Trophoblast cell (in vitro differentiated cells and primary cell): ENCODE results near the gene KIF26B.
A peak's percentile ranks its signal among the peaks of the same experiment; 100 is the strongest.

Experiments
- DNase-seq, 2 donors: peaks; one replicate each; pipeline ENCODE4 v3.0.0-alpha.2; 2016
- H2AFZ ChIP-seq: 2 replicates; pipeline ENCODE4 v1.6.1; 2013; ENCODE audit warnings: low read length, moderate library complexity, mild to moderate bottlenecking; ENCODE audit not compliant: insufficient read depth, poor library complexity
- H2AK5ac ChIP-seq: 2 replicates; pipeline ENCODE4 v1.6.1; 2013; ENCODE audit warnings: mild to moderate bottlenecking, low read length
- H2BK120ac ChIP-seq: 2 replicates; pipeline ENCODE4 v1.6.1; 2013; ENCODE audit warnings: low read length, mild to moderate bottlenecking, moderate library complexity; ENCODE audit not compliant: insufficient read depth, poor library complexity
- H2BK12ac ChIP-seq: 2 replicates; pipeline ENCODE4 v1.6.1; 2013; ENCODE audit warnings: mild to moderate bottlenecking, low read length, moderate library complexity
- H2BK5ac ChIP-seq: 2 replicates; pipeline ENCODE4 v1.6.1; 2013; ENCODE audit warnings: low read length, low read depth, moderate library complexity, mild to moderate bottlenecking; ENCODE audit not compliant: poor library complexity
- H3K14ac ChIP-seq: 2 replicates; pipeline ENCODE4 v1.6.1; 2013; ENCODE audit warnings: mild to moderate bottlenecking, low read length
- H3K18ac ChIP-seq: 2 replicates; pipeline ENCODE4 v1.6.1; 2013; ENCODE audit warnings: mild to moderate bottlenecking, low read length
- H3K23ac ChIP-seq: 2 replicates; pipeline ENCODE4 v1.6.1; 2013; ENCODE audit warnings: low read length
- H3K27ac ChIP-seq: 2 replicates; pipeline ENCODE4 v1.5.1; 2013; ENCODE audit warnings: low read depth, mild to moderate bottlenecking, inconsistent platforms, low read length, moderate library complexity
- H3K27me3 ChIP-seq: 2 replicates; pipeline ENCODE4 v1.6.1; 2013; ENCODE audit warnings: inconsistent platforms, mild to moderate bottlenecking, low read length, moderate library complexity; ENCODE audit not compliant: insufficient read depth
- H3K36me3 ChIP-seq, 2 experiments: 1 replicate in 1 of 2; 2 replicates in 1 of 2; pipeline ENCODE4 v1.6.1; 2013; ENCODE audit warnings: low read length in 2 of 2, mild to moderate bottlenecking in 2 of 2, moderate library complexity in 1 of 2; ENCODE audit not compliant: insufficient read depth in 2 of 2, control insufficient read depth in 1 of 2
- H3K4ac ChIP-seq: 2 replicates; pipeline ENCODE4 v1.6.1; 2013; ENCODE audit warnings: low read depth, mild to moderate bottlenecking, low read length, moderate library complexity
- H3K4me1 ChIP-seq, 2 experiments: 1 replicate in 1 of 2; 2 replicates in 1 of 2; pipeline ENCODE4 v1.6.1; 2013; ENCODE audit warnings: low read length in 2 of 2, mild to moderate bottlenecking in 2 of 2, moderate library complexity in 1 of 2; ENCODE audit not compliant: insufficient read depth in 2 of 2, control insufficient read depth in 1 of 2
- H3K4me2 ChIP-seq: 2 replicates; pipeline ENCODE4 v1.6.1; 2013; ENCODE audit warnings: inconsistent platforms, mild to moderate bottlenecking, low read length, moderate library complexity
- H3K4me3 ChIP-seq: 2 replicates; pipeline ENCODE4 v1.5.1; 2013; ENCODE audit warnings: mild to moderate bottlenecking, low read depth, low read length, inconsistent platforms
- H3K79me1 ChIP-seq: one replicate; pipeline ENCODE4 v1.6.1; 2013; ENCODE audit warnings: low read length
- H3K79me2 ChIP-seq: 2 replicates; pipeline ENCODE4 v1.6.1; 2013; ENCODE audit warnings: low read length, mild to moderate bottlenecking; ENCODE audit not compliant: control insufficient read depth, insufficient read depth, poor library complexity
- H3K9ac ChIP-seq: 2 replicates; pipeline ENCODE4 v1.6.1; 2013; ENCODE audit warnings: mild to moderate bottlenecking, low read length
- H3K9me3 ChIP-seq: 2 replicates; pipeline ENCODE4 v1.6.1; 2013; ENCODE audit warnings: low read depth, mild to moderate bottlenecking, control low read depth, inconsistent platforms, low read length; ENCODE audit not compliant: insufficient read depth
- H4K12ac ChIP-seq: 2 replicates; pipeline ENCODE4 v1.6.1; 2013; ENCODE audit warnings: low read depth, mild to moderate bottlenecking, low read length, moderate library complexity
- H4K8ac ChIP-seq: 2 replicates; pipeline ENCODE4 v1.6.1; 2013; ENCODE audit warnings: low read depth, mild to moderate bottlenecking, low read length, moderate library complexity
- H4K91ac ChIP-seq: one replicate; pipeline ENCODE4 v1.6.1; 2013; ENCODE audit warnings: low read depth, mild to moderate bottlenecking, low read length, moderate library complexity
- WGBS: extraction: QIAGEN DNeasy Blood & Tissue Kit; methylation state at CpG from one replicate; pipeline ENCODE4 v1.1.7; 2013; ENCODE audit warnings: missing lambda C conversion rate; ENCODE audit not compliant: insufficient read length, insufficient coverage; ENCODE audit errors: extremely low coverage; 5-methylcytosine and 5-hydroxymethylcytosine counted together

Gene KIF26B

GRCh38 chr1:245306020-245306419, 151.2 kb downstream of the KIF26B start:
- no CpG with 5 or more reads among the region's 1 CpG for WGBS

GRCh38 chr1:245306628-245307410, 152.0 kb downstream of the KIF26B start:
- Histone ChIP-seq H4K91ac (no peak overlapping the region), H3K14ac (no peak overlapping the region), H3K79me1 (peaks cover 4% of the 10 kb centered on the region), H4K12ac (no peak overlapping the region), H3K4me3 (no peak overlapping the region), H2BK5ac (no peak overlapping the region), H3K36me3 (peaks cover 0 to 2% of the 10 kb centered on the region in 2 experiments), H2AK5ac (no peak overlapping the region), H3K18ac (no peak overlapping the region), H2AFZ (no peak overlapping the region), H4K8ac (no peak overlapping the region), H3K79me2 (no peaks in the 10 kb centered on the region), H3K23ac (no peak overlapping the region), H3K9me3 (peaks cover 2% of the 10 kb centered on the region), H3K27ac (no peak overlapping the region), H2BK120ac (no peak overlapping the region), H3K4ac (no peak overlapping the region), H3K9ac (no peak overlapping the region), H3K4me2 (no peak overlapping the region), H3K27me3 (no peaks in the 10 kb centered on the region), H3K4me1 (peaks cover 13 to 18% of the 10 kb centered on the region in 2 experiments), H2BK12ac (no peak overlapping the region)
- no CpG with 5 or more reads among the region's 12 CpGs for WGBS
- DNase-seq = no peak

More at GRCh38 chr1:245306020-245306419, 151.2 kb downstream of the KIF26B start:
- H3K79me2 ChIP-seq = no peaks in the 10 kb centered on the region
- no peak overlapping the region for H4K91ac ChIP-seq
- no peak overlapping the region for H3K4me3 ChIP-seq
- H2AFZ ChIP-seq = no peak overlapping the region
- H3K4me2 ChIP-seq = no peak overlapping the region
- H3K9ac ChIP-seq = no peak overlapping the region
- DNase-seq = no peak
- no peak overlapping the region for H3K4ac ChIP-seq
- no peak overlapping the region for H2BK5ac ChIP-seq
- H3K27me3 ChIP-seq = no peaks in the 10 kb centered on the region
- H3K4me1 ChIP-seq = peaks cover 12 to 21% of the 10 kb centered on the region in 2 experiments
- H4K12ac ChIP-seq = no peak overlapping the region
- no peak overlapping the region for H2BK12ac ChIP-seq
- H3K9me3 ChIP-seq = peaks cover 2% of the 10 kb centered on the region
- H3K14ac ChIP-seq = no peak overlapping the region
- no peak overlapping the region for H4K8ac ChIP-seq
- H3K36me3 ChIP-seq = peaks cover 0 to 2% of the 10 kb centered on the region in 2 experiments
- no peak overlapping the region for H3K27ac ChIP-seq
- H3K23ac ChIP-seq = no peak overlapping the region
- peaks cover 4% of the 10 kb centered on the region for H3K79me1 ChIP-seq
- no peak overlapping the region for H2BK120ac ChIP-seq
- no peak overlapping the region for H3K18ac ChIP-seq
- no peak overlapping the region for H2AK5ac ChIP-seq

- Histone ChIP-seq H3K23ac (no peak overlapping the region), H2BK120ac (no peak overlapping the region), H2AFZ (no peak overlapping the region), H3K4me3 (no peak overlapping the region), H4K8ac (no peak overlapping the region), H3K18ac (peak overlapping the region; percentile 22), H3K27ac (peak overlapping the region; percentile 60), H3K9ac (no peak overlapping the region), H3K4me2 (peak overlapping the region; percentile 38), H3K79me2 (no peaks in the 10 kb centered on the region), H4K91ac (no peak overlapping the region), H3K36me3 (no peaks in the 10 kb centered on the region), H3K79me1 (peaks cover 4% of the 10 kb centered on the region), H2BK12ac (peak overlapping the region; percentile 3), H3K9me3 (peaks cover 2% of the 10 kb centered on the region), H3K27me3 (no peaks in the 10 kb centered on the region), H2AK5ac (no peak overlapping the region), H3K4ac (no peak overlapping the region), H4K12ac (no peak overlapping the region), H3K14ac (peak overlapping the region; percentile 27), H3K4me1 (peaks cover 14 to 18% of the 10 kb centered on the region in 2 experiments), H2BK5ac (peak overlapping the region; percentile 4)
- no CpG with 5 or more reads among the region's 22 CpGs for WGBS
- DNase-seq = peak; percentile 5 to 27
These were observed 156.1 kb downstream of the KIF26B start for GRCh38 chr1:245310571-245311531.

GRCh38 chr1:245311887-245312536, 157.2 kb downstream of the KIF26B start:
- H2AK5ac ChIP-seq = no peak overlapping the region
- no peak overlapping the region for H2AFZ ChIP-seq
- no peak overlapping the region for H2BK12ac ChIP-seq
- no peak overlapping the region for H3K23ac ChIP-seq
- no peaks in the 10 kb centered on the region for H3K27me3 ChIP-seq
- no peak overlapping the region for H4K12ac ChIP-seq
- no peak for DNase-seq
- H2BK5ac ChIP-seq = no peak overlapping the region
- no peak overlapping the region for H3K4me3 ChIP-seq
- no peak overlapping the region for H3K18ac ChIP-seq
- H3K79me2 ChIP-seq = no peaks in the 10 kb centered on the region
- H3K27ac ChIP-seq = no peak overlapping the region
- H3K14ac ChIP-seq = no peak overlapping the region
- H4K8ac ChIP-seq = no peak overlapping the region
- WGBS = no CpG with 5 or more reads among the region's 8 CpGs
- peaks cover 17 to 21% of the 10 kb centered on the region in 2 experiments for H3K4me1 ChIP-seq
- no peak overlapping the region for H2BK120ac ChIP-seq
- no peak overlapping the region for H3K4ac ChIP-seq
- H3K36me3 ChIP-seq = no peaks in the 10 kb centered on the region
- peaks cover 2% of the 10 kb centered on the region for H3K9me3 ChIP-seq
- H4K91ac ChIP-seq = no peak overlapping the region
- no peak overlapping the region for H3K4me2 ChIP-seq
- peaks cover 4% of the 10 kb centered on the region for H3K79me1 ChIP-seq
- no peak overlapping the region for H3K9ac ChIP-seq
